Psoas muscle (tissue), 8 donors: ENCODE measurements around the gene SIRPA. TPM values are rescaled to one million over a fixed set of nuclear protein-coding genes. Genes with fewer than 3 reads are reported as not detected.

Experiments used
- ATAC-seq, 4 donors: fragments of 200-7000 bp; cut with Tn5 transposase; one replicate each; pipeline ENCODE4 v1.9.1; 2020; ENCODE audit warnings: moderate library complexity in 3 of 4, mild to moderate bottlenecking in 2 of 4
- DNase-seq, 2 donors: peaks; one replicate each; pipeline ENCODE4 v3.0.0-alpha.2; 2020
- H3K27ac ChIP-seq: fragments of 200-600 bp; one replicate; pipeline ENCODE4 v1.8.0; 2022
- H3K27me3 ChIP-seq, 3 donors: fragments of 200-600 bp in 1 of 3; one replicate each; pipeline versions ENCODE4 v1.6.1 to v1.8.0; 2013 to 2022; ENCODE audit warnings: low read length in 2 of 3, mild to moderate bottlenecking in 2 of 3, moderate library complexity in 1 of 3; ENCODE audit not compliant: insufficient read depth in 3 of 3
- H3K36me3 ChIP-seq, 2 donors: fragments of 200-600 bp in 1 of 2; one replicate each; pipeline versions ENCODE4 v1.6.1 to v1.8.0; 2013 to 2022; ENCODE audit warnings: low read depth in 1 of 2, mild to moderate bottlenecking in 1 of 2, moderate library complexity in 1 of 2; ENCODE audit not compliant: insufficient read depth in 1 of 2
- H3K4me1 ChIP-seq: fragments of 200-600 bp; one replicate; pipeline ENCODE4 v1.8.0; 2022
- H3K4me3 ChIP-seq: fragments of 200-600 bp; one replicate; pipeline ENCODE4 v1.8.0; 2022; ENCODE audit warnings: mild to moderate bottlenecking
- H3K9me3 ChIP-seq: fragments of 200-600 bp; one replicate; pipeline ENCODE4 v1.8.0; 2022
- CTCF ChIP-seq: fragments of 200-600 bp; IDR thresholded peaks from one replicate; pipeline ENCODE4 v1.8.0; 2022; ENCODE audit warnings: antibody characterized with exemption
- WGBS, 3 donors: extraction: QIAGEN DNeasy Blood & Tissue Kit; methylation state at CpG; one replicate each; pipeline versions ENCODE4 v1.1.6 to v1.1.7; 2013; 5-methylcytosine and 5-hydroxymethylcytosine counted together
- intact Hi-C, 2 donors: fragments of 100-400 bp; cut with DNase I; formaldehyde crosslinking; loops; one replicate each; pipeline versions ENCODE4 v1.11.0 to v1.14.2; 2022
- polyA plus RNA-seq, 3 donors: library from polyadenylated mRNA; stranded (reverse); fragments of 200-250 nt; gene quantifications; one replicate each; pipeline ENCODE4 v1.2.3, GENCODE V29; 2013
- total RNA-seq, 4 donors: library from RNA; stranded (reverse); fragmentation: NEBNext Ultra II Directional in 2 of 4; extraction: Animal tissue kit (Norgen Biotek cat#: 25700) in 2 of 4; gene quantifications; one replicate each; pipeline versions ENCODE4 v1.2.1 to v1.2.4, GENCODE V29; 2021 to 2023
- donor health status: healthy with polysubstance abuse.
- donor health status: DM: no; HTN: no; CAD: no; lungs with moderate emphysema.
- donor health status: Bipolar disorder and iron deficiency.
- donor health status: healthy.
- donor health status: DM: yes; HTN: yes; CAD: no.
- donor health status: DM: no; HTN: no; CAD: no.
- donor health status: DM: no; HTN: no; CAD: no.
- donor health status: DM: yes; HTN: yes; CAD: no.

Gene SIRPA
- total and polyA plus RNA-seq, 7 donors = 6.2 to 42.9 (median 15.3) TPM

- intact Hi-C loops = no loop called here
Measured at GRCh38 chr20:1924910-1925861, 30.0 kb downstream of the SIRPA start.

DNA sequence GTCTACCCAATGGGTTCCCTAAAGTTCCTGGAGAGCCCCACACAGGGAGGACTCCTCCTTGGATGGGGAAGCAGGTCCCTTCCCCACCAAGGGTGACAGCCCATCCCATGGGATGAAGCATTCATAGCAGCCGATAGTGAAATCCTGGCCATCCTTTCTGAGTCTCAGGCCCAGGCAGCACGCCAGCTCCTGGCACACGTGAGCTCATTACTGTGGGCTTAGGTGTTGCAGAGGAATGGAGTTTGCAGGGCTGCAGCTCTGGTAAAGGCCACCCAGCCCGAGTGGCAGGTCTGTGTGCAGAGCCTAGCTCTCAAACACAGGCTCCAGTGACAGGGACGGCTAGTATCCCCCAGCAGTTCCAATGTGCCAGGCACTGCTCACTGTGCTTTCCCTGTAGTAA, 31.0 kb downstream of the SIRPA start:
- Histone ChIP-seq H3K4me1 (no peaks in the 10 kb centered on the region), H3K4me3 (no peak overlapping the region), H3K27ac (no peak overlapping the region), H3K9me3 (no peaks in the 10 kb centered on the region), H3K36me3 (peaks cover 0 to 40% of the 10 kb centered on the region in 2 donors), H3K27me3 (no peaks in the 10 kb centered on the region)
- intact Hi-C loops = no loop called here
- no peak for DNase-seq
- WGBS, 3 donors = 60 to 85% (median 69%) methylated on average over 5 of the region's 5 CpGs
- ATAC-seq = no peak
- TF ChIP-seq CTCF = no peak

More at GRCh38 chr20:1924910-1925861, 30.0 kb downstream of the SIRPA start:
- DNase-seq (no peak), ATAC-seq (no peak)
- Histone ChIP-seq H3K4me3 (no peak overlapping the region), H3K27ac (no peak overlapping the region), H3K36me3 (peaks cover 0 to 40% of the 10 kb centered on the region in 2 donors), H3K27me3 (no peaks in the 10 kb centered on the region), H3K4me1 (no peaks in the 10 kb centered on the region), H3K9me3 (no peaks in the 10 kb centered on the region)
- WGBS, 3 donors = 89 to 91% (median 89%) methylated on average over 13 of the region's 13 CpGs
- no peak for TF ChIP-seq CTCF

- Histone ChIP-seq H3K27ac (no peak overlapping the region), H3K4me3 (no peak overlapping the region), H3K4me1 (no peaks in the 10 kb centered on the region), H3K27me3 (no peaks in the 10 kb centered on the region), H3K36me3 (peaks cover 0 to 35% of the 10 kb centered on the region in 2 donors), H3K9me3 (no peaks in the 10 kb centered on the region)
- ATAC-seq (no peak), DNase-seq (no peak)
- 81 to 87% (median 82%) methylated on average over 8 of the region's 8 CpGs for WGBS, 3 donors
- intact Hi-C loops = no loop called here
- TF ChIP-seq CTCF = no peak
Measured at GRCh38 chr20:1927217-1927616, 32.0 kb downstream of the SIRPA start.

- intact Hi-C loops = no loop called here
- Histone ChIP-seq H3K36me3 (peaks cover 0 to 25% of the 10 kb centered on the region in 2 donors), H3K4me1 (peaks cover under 1% of the 10 kb centered on the region), H3K9me3 (no peaks in the 10 kb centered on the region), H3K27me3 (no peaks in the 10 kb centered on the region), H3K4me3 (no peak overlapping the region), H3K27ac (no peak overlapping the region)
- ATAC-seq = no peak
- TF ChIP-seq CTCF = no peak
- DNase-seq = no peak
- 89 to 92% (median 89%) methylated on average over 10 of the region's 10 CpGs for WGBS, 3 donors
Measured at GRCh38 chr20:1928154-1928553, 32.9 kb downstream of the SIRPA start.
